Measurements from ENCODE around the gene NKX3-2.

- TF ChIP-seq, protein P1, sequence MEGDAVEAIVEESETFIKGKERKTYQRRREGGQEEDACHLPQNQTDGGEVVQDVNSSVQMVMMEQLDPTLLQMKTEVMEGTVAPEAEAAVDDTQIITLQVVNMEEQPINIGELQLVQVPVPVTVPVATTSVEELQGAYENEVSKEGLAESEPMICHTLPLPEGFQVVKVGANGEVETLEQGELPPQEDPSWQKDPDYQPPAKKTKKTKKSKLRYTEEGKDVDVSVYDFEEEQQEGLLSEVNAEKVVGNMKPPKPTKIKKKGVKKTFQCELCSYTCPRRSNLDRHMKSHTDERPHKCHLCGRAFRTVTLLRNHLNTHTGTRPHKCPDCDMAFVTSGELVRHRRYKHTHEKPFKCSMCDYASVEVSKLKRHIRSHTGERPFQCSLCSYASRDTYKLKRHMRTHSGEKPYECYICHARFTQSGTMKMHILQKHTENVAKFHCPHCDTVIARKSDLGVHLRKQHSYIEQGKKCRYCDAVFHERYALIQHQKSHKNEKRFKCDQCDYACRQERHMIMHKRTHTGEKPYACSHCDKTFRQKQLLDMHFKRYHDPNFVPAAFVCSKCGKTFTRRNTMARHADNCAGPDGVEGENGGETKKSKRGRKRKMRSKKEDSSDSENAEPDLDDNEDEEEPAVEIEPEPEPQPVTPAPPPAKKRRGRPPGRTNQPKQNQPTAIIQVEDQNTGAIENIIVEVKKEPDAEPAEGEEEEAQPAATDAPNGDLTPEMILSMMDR (IDR thresholded peaks at IDR 0.05) = no peak
- TF ChIP-seq POLR2A (IDR thresholded peaks at IDR 0.05) = no peak
These were observed 29.0 kb downstream of the NKX3-2 start for GRCh38 chr4:13515268-13515667.
